ENCODE data around the gene F12. TPM values are rescaled to one million over a fixed set of nuclear protein-coding genes. Genes with fewer than 3 reads are reported as not detected.

F12 gene
- total and polyA plus RNA-seq, 2 of the 8 experiments (the other 6 are each of a cell fraction or from before 2014, with no cell fraction given): 6.5 to 7.8 TPM

GRCh38 chr5:177430140-177430951 lies 21.0 kb upstream of the F12 start:
- POLR2A ChIA-PET (ENCODE audit: partially characterized antibody): interaction anchor here (0.7 to 24.2 kb wide), 8 partner anchors 9 to 121 kb away, joined by 3 to 460 read pairs (median 4); partner anchors contain the start of gene PRR7
- Histone ChIP-seq H4K8ac (ENCODE audit: extremely low read depth, insufficient read depth, low read length) (no peak overlapping the region), H3K23ac (ENCODE audit: insufficient read length) (no peak overlapping the region), H2BK120ac (replicated peaks; ENCODE audit: low read depth, low read length) (no peak overlapping the region), H3K9me3 (ENCODE audit: insufficient read depth in 2 of 2, low read depth in 1 of 2, low read length in 1 of 2) (no peaks in the 10 kb centered on the region), H3K18ac (ENCODE audit: extremely low read depth, low read length) (no peak overlapping the region), H3K36me3 (ENCODE audit: control insufficient read depth in 2 of 4, insufficient read depth in 4 of 4, low read length in 3 of 4) (peaks cover 7 to 36% (median 24%) of the 10 kb centered on the region in 4 experiments; a peak in 6 of 8 replicates), H4K91ac (replicated peaks; ENCODE audit: insufficient read length, low read length) (no peak overlapping the region), H3K4me2 (ENCODE audit: insufficient read depth in 1 of 2, low read depth in 2 of 2, low read length in 2 of 2) (no peak overlapping the region), H2AK5ac (ENCODE audit: low read depth, low read length) (no peak overlapping the region), H2AFZ (ENCODE audit: low read length) (no peak overlapping the region), H4K20me1 (replicated peaks in 1 of 2; ENCODE audit: control insufficient read depth in 1 of 2, insufficient read depth in 2 of 2, low read length in 2 of 2) (peaks cover 15 to 24% of the 10 kb centered on the region in 2 experiments), H3K4me1 (replicated peaks in 1 of 4; ENCODE audit: control insufficient read depth in 3 of 4, insufficient read depth in 4 of 4, low read length in 3 of 4) (peaks cover 3 to 14% (median 9%) of the 10 kb centered on the region in 4 experiments; a peak in 6 of 7 replicates), H3K79me2 (ENCODE audit: control insufficient read depth in 1 of 2, insufficient read depth in 2 of 2, low read length in 2 of 2) (peaks cover 0 to 26% of the 10 kb centered on the region in 2 experiments; a peak in 2 of 4 replicates), H3K79me1 (ENCODE audit: low read depth, low read length) (peaks cover 16% of the 10 kb centered on the region), H2BK20ac (ENCODE audit: low read length) (no peak overlapping the region), H3K27me3 (replicated peaks in 1 of 4; ENCODE audit: control insufficient read depth in 3 of 4, extremely low read depth in 1 of 4, insufficient read depth in 3 of 4, low read length in 3 of 4) (no peaks in the 10 kb centered on the region), H3K23me2 (ENCODE audit: low read depth, low read length) (peaks cover 8% of the 10 kb centered on the region), H3K4me3 (ENCODE audit: extremely low read depth in 1 of 4, insufficient read depth in 2 of 4, low read depth in 3 of 4, low read length in 4 of 4) (no peak overlapping the region), H3K4ac (replicated peaks; ENCODE audit: insufficient read length, low read depth, low read length) (no peak overlapping the region), H3K9ac (replicated peaks in 1 of 4; ENCODE audit: extremely low read depth in 1 of 4, low read depth in 3 of 4, low read length in 3 of 4) (no peak overlapping the region), H4K5ac (ENCODE audit: insufficient read length, low read depth, low read length) (no peak overlapping the region), H2BK12ac (ENCODE audit: low read depth, low read length) (no peak overlapping the region), H3K27ac (ENCODE audit: low read depth, low read length) (no peak overlapping the region), H2BK5ac (ENCODE audit: low read depth, low read length) (0 out of 2 replicates have a peak overlapping the region, but pooled peaks have one; percentile 8), H3K14ac (ENCODE audit: insufficient read length) (no peak overlapping the region), H3K56ac (replicated peaks; ENCODE audit: insufficient read length, low read depth, low read length) (no peak overlapping the region), H2BK15ac (ENCODE audit: low read length) (no peak overlapping the region)
- DNase-seq (ENCODE audit: low read depth in 1 of 2, low spot score in 2 of 2) (no peak), FAIRE-seq (no peak)
- 87% methylated on average over 25 of the region's 26 CpGs; no CpG with 5 or more reads in 1 of the 2 experiments for WGBS, 2 experiments (ENCODE audit: extremely low coverage in 1 of 2, insufficient coverage in 1 of 2, insufficient read length in 1 of 2, insufficient replicate concordance in 2 of 2, low coverage in 1 of 2, low lambda C conversion rate in 2 of 2, missing lambda C conversion rate in 1 of 2)
- CTCF ChIA-PET (ENCODE audit: partially characterized antibody): interaction anchor here (0.6 to 5.9 kb wide), 10 partner anchors 21 to 123 kb away, joined by 3 to 34 read pairs (median 4); partner anchors contain the start of gene F12
- TF ChIP-seq JUN (IDR thresholded peaks at IDR 0.05; ENCODE audit: low read depth, low read length) (no peak), SAP30 (IDR thresholded peaks at IDR 0.05; ENCODE audit: insufficient read depth, insufficient replicate concordance, low read length) (no peak), ZNF274 (IDR thresholded peaks at IDR 0.05; ENCODE audit: borderline replicate concordance, extremely low read depth, low read length) (no peak), MAFK (IDR thresholded peaks at IDR 0.05; ENCODE audit: low read depth, low read length) (no peak), ATF3 (IDR thresholded peaks at IDR 0.05; ENCODE audit: insufficient read depth, low read depth, low read length) (no peak)
